A549 (cell line): Measurements from ENCODE around the gene A4GALT. TPM values are rescaled to one million over a fixed set of nuclear protein-coding genes. Genes with fewer than 3 reads are reported as not detected.
A peak's percentile ranks its signal among the peaks of the same experiment; 100 is the strongest.

ENCODE experiments used
- ATAC-seq, 2 experiments: fragments of 200-7000 bp in 1 of 2; fragments of >200 bp in 1 of 2; cut with Nextera tagmentation in 1 of 2; cut with Tn5 transposase in 1 of 2; 3 replicates each; pipeline versions ENCODE4 v1.8.0 to v1.9.1; 2018 to 2020; ENCODE audit warnings: mild to moderate bottlenecking in 1 of 2, moderate library complexity in 1 of 2
- CTCF ChIA-PET: fragments of 300-600 bp; sonication (Branson Sonifier 250); formaldehyde crosslinking; extraction: SDS; loops from one replicate; lab custom pipeline; 2021; ENCODE audit warnings: antibody characterized with exemption, inconsistent platforms; lab: Yijun Ruan, JAX
- POLR2A ChIA-PET: fragments of 350-600 bp; formaldehyde crosslinking; extraction: SDS; loops from one replicate; lab custom pipeline; 2021; ENCODE audit warnings: antibody characterized with exemption, inconsistent platforms; lab: Yijun Ruan, JAX
- DNase-seq, 2 experiments: peaks; one replicate each; pipeline versions ENCODE4 v3.0.0 to v3.0.0-alpha.2; 2011 to 2016; ENCODE audit warnings: low read depth in 1 of 2, low spot score in 1 of 2
- FAIRE-seq: peaks from 2 replicates; lab custom pipeline; 2011; peaks lifted over from hg19 to GRCh38; lab: Jason Lieb, UNC
- H3K27ac ChIP-seq, 2 experiments: fragments of >200 bp; sonication (Bioruptor Twin); formaldehyde crosslinking; 3 replicates each; pipeline ENCODE4 v1.5.1; 2016 to 2017
- H3K4me1 ChIP-seq: fragments of >200 bp; sonication (Bioruptor Twin); formaldehyde crosslinking; 3 replicates; pipeline ENCODE4 v1.6.1; 2016
- H3K4me2 ChIP-seq: fragments of >200 bp; sonication (Bioruptor Twin); formaldehyde crosslinking; 3 replicates; pipeline ENCODE4 v1.6.1; 2016
- H3K4me3 ChIP-seq: fragments of >200 bp; sonication (Bioruptor Twin); formaldehyde crosslinking; 3 replicates; pipeline ENCODE4 v1.5.1; 2016
- H3K9me3 ChIP-seq: fragments of >200 bp; sonication (Bioruptor Twin); formaldehyde crosslinking; 3 replicates; pipeline ENCODE4 v1.6.1; 2016
- CBX2 ChIP-seq: fragments of 200-600 bp; sonication (generic); IDR thresholded peaks from 2 replicates; pipeline ENCODE4 v1.6.1; 2016; ENCODE audit warnings: low read depth, mild to moderate bottlenecking, borderline replicate concordance
- CHD2 ChIP-seq: fragments of 150-350 bp; IDR thresholded peaks from 2 replicates; pipeline ENCODE4 v1.6.1; 2014; ENCODE audit warnings: low read length; ENCODE audit not compliant: partially characterized antibody
- FOSB ChIP-seq: fragments of 250-450 bp; sonication (Bioruptor Pico); IDR thresholded peaks from 2 replicates; pipeline ENCODE4 v1.5.0; 2020; ENCODE audit warnings: mild to moderate bottlenecking, moderate library complexity
- FOSL2 ChIP-seq, 2 experiments: fragments of 450-650 bp in 1 of 2; fragments of >200 bp in 1 of 2; sonication (Bioruptor Twin) in 1 of 2; formaldehyde crosslinking; IDR thresholded peaks; 2 replicates each; pipeline versions ENCODE4 v1.5.0 to v1.6.1; 2016 to 2020; ENCODE audit warnings: mild to moderate bottlenecking in 1 of 2, moderate library complexity in 1 of 2
- HDAC2 ChIP-seq: fragments of 200-600 bp; sonication (generic); IDR thresholded peaks from 2 replicates; pipeline ENCODE4 v1.6.1; 2016
- HEYL ChIP-seq: fragments of 250-450 bp; sonication (Bioruptor Pico); IDR thresholded peaks from 2 replicates; pipeline ENCODE4 v1.8.0; 2021; ENCODE audit warnings: mild to moderate bottlenecking, moderate library complexity
- JUN ChIP-seq, 2 experiments: fragments of >200 bp; sonication (Bioruptor Twin); formaldehyde crosslinking; IDR thresholded peaks; 2 replicates in 1 of 2; 3 replicates in 1 of 2; pipeline ENCODE4 v1.6.1; 2016 to 2017
- JUNB ChIP-seq: fragments of >200 bp; sonication (Bioruptor Twin); formaldehyde crosslinking; IDR thresholded peaks from 2 replicates; pipeline ENCODE4 v1.6.1; 2016
- KDM1A ChIP-seq: fragments of 200-600 bp; sonication (generic); IDR thresholded peaks from 2 replicates; pipeline ENCODE4 v1.6.1; 2016; ENCODE audit warnings: low read depth, mild to moderate bottlenecking
- MYC ChIP-seq: IDR thresholded peaks from 2 replicates; pipeline ENCODE4 v1.6.1; 2012; ENCODE audit warnings: mild to moderate bottlenecking, inconsistent platforms, low read length, improper control_type of control experiment, borderline replicate concordance
- NFE2L2 ChIP-seq: fragments of 150-350 bp; conservative IDR thresholded peaks from 2 replicates; pipeline ENCODE4 v1.6.1; 2014; ENCODE audit warnings: low read length
- NR3C1 ChIP-seq: fragments of >200 bp; sonication (Bioruptor Twin); formaldehyde crosslinking; IDR thresholded peaks from 3 replicates; pipeline ENCODE4 v1.6.1; 2017
- PHF8 ChIP-seq: fragments of 200-600 bp; sonication (generic); IDR thresholded peaks from 2 replicates; pipeline ENCODE4 v1.6.1; 2016; ENCODE audit warnings: low read depth, mild to moderate bottlenecking, antibody characterized with exemption, moderate library complexity, borderline replicate concordance
- POLR2AphosphoS2 ChIP-seq: conservative IDR thresholded peaks from 2 replicates; pipeline ENCODE4 v1.6.1; 2012; ENCODE audit warnings: low read length, improper control_type of control experiment, inconsistent platforms
- RCOR1 ChIP-seq: fragments of 150-350 bp; IDR thresholded peaks from 2 replicates; pipeline ENCODE4 v1.6.1; 2014; ENCODE audit warnings: antibody characterized with exemption, low read length, low read depth
- RFX5 ChIP-seq: fragments of 450-650 bp; IDR thresholded peaks from 2 replicates; pipeline ENCODE4 v1.7.1; 2014; ENCODE audit warnings: antibody characterized with exemption, mild to moderate bottlenecking, moderate library complexity
- TFCP2L1 ChIP-seq: fragments of 250-450 bp; sonication (Bioruptor Pico); IDR thresholded peaks from 2 replicates; pipeline ENCODE4 v1.5.0; 2021; ENCODE audit warnings: mild to moderate bottlenecking
- ZFP36 ChIP-seq: fragments of 450-650 bp; IDR thresholded peaks from 2 replicates; pipeline ENCODE4 v1.6.1; 2014; ENCODE audit warnings: borderline replicate concordance; ENCODE audit not compliant: partially characterized antibody
- ZNF302 ChIP-seq: fragments of 250-450 bp; sonication (Bioruptor Pico); IDR thresholded peaks from 2 replicates; pipeline ENCODE4 v1.9.0; 2021; ENCODE audit warnings: inconsistent platforms, mild to moderate bottlenecking, moderate library complexity
- WGBS: methylation state at CpG from one replicate; pipeline ENCODE4 v1.1.6; 2017; ENCODE audit errors: missing lambda C conversion rate; 5-methylcytosine and 5-hydroxymethylcytosine counted together
- polyA minus RNA-seq: library from RNA; depleted of rRNA, polyadenylated mRNA; stranded (reverse); fragments of >200 nt; gene quantifications from 2 replicates; pipeline ENCODE4 v1.2.3, GENCODE V29; 2011; rRNA and poly(A)+ RNA removed
- polyA plus RNA-seq, 4 experiments: library from polyadenylated mRNA; depleted of rRNA in 3 of 4; stranded (reverse); fragments of >200 nt; fragmentation: RNase III in 1 of 4; extraction: RNeasy Plus Mini Kit Qiagen cat#74134 plus additional on column Dnase treatment in 1 of 4; gene quantifications; 2 replicates in 3 of 4; 3 replicates in 1 of 4; pipeline ENCODE4 v1.2.3, GENCODE V29; 2011 to 2017
- TF ChIP-seq, protein P1 (sequence below): IDR thresholded peaks from 2 replicates; pipeline ENCODE4 v1.6.1; 2012
- TF ChIP-seq, protein P2 (sequence below): fragments of >200 bp; sonication (Bioruptor Twin); formaldehyde crosslinking; IDR thresholded peaks from 3 replicates; pipeline ENCODE4 v1.6.1; 2016
- TF ChIP-seq, protein P3 (sequence below): fragments of 150-350 bp; IDR thresholded peaks from 2 replicates; pipeline ENCODE4 v1.6.1; 2014; ENCODE audit warnings: low read depth, mild to moderate bottlenecking, low read length

The A4GALT gene, protein sequence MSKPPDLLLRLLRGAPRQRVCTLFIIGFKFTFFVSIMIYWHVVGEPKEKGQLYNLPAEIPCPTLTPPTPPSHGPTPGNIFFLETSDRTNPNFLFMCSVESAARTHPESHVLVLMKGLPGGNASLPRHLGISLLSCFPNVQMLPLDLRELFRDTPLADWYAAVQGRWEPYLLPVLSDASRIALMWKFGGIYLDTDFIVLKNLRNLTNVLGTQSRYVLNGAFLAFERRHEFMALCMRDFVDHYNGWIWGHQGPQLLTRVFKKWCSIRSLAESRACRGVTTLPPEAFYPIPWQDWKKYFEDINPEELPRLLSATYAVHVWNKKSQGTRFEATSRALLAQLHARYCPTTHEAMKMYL
- 5.0 and 5.1 TPM in 2 replicates for polyA plus RNA-seq (2011; rRNA removed)
- 9.1 and 14.2 TPM in 2 replicates for polyA plus RNA-seq (2012; cell fraction: cytosol; rRNA removed)
- 12.3 and 13.3 TPM in 2 replicates for polyA plus RNA-seq (2012; cell fraction: nucleus; rRNA removed)
- polyA plus RNA-seq (2017; fragmentation: RNase III; extraction: RNeasy Plus Mini Kit Qiagen cat#74134 plus additional on column Dnase treatment), result 6.0 to 9.2 TPM (median 7.8 TPM) in 3 replicates
- 6.2 and 6.8 TPM in 2 replicates for polyA minus RNA-seq

DNA sequence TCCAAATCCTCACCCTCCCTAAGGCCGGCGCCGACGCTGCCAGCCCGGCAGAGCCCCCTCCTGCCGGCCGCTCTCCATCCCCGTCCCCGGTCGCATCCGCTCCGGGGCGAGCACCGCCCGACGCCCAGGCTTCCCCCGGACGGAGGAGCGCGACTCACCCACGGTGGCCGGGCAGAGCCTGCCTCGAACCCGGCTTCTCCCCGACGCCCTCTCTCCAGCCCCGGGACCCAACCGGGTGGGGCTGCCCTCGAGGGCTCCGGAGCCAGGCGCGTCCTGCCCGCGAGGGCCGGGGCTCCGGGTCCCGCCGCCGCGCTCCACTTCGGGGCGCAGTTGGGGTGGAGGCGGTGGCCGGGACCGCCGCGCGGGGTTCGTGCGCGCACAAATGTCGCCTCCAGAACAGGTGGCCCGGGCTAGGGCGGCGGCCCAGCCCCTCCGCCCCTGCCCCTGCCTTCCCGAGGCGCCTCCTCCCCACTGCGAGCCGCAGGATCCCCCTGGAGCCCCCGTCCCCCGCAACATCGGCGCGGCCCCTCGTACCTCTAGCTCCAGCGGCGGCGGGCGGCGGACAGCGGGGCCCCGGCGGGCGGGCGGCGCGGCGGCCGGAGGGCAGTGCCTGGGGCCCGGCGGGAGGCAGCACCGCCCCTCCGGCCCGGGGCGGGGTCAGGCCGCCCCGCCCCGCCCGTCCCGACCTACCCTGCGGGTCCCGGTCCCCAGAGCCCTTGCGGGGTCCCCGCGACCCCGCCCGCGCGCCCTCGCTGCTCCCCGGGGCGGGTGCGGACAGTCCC is at the start of gene A4GALT:
A4GALT (minus strand) TSS at position 608 of the 782 bp plus-strand sequence. CDS start 26,919 bp downstream, outside the sequence.
- ATAC-seq (peak; percentile 64 to 82), DNase-seq (no peak), FAIRE-seq (no peak)
- no CpG with 5 or more reads among the region's 104 CpGs for WGBS
- Histone ChIP-seq H3K4me1 (peaks cover 33% of the 10 kb centered on the region), H3K9me3 (no peaks in the 10 kb centered on the region), H3K4me2 (peak within 1 kb of the TSS; percentile 84), H3K4me3 (peak within 1 kb of the TSS; percentile 85), H3K27ac (peak within 1 kb of the TSS; percentile 83 to 92)
- ChIA-PET POLR2A (no interaction called here), CTCF (interaction anchor here (1.0 to 1.4 kb wide), 2 partner anchors 99 to 270 kb away, joined by 3 read pairs; no protein-coding TSS in a partner anchor)
- TF ChIP-seq, protein P1, sequence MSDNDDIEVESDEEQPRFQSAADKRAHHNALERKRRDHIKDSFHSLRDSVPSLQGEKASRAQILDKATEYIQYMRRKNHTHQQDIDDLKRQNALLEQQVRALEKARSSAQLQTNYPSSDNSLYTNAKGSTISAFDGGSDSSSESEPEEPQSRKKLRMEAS, result 0 out of 2 replicates have a peak, but pooled peaks have one; percentile 15
- TF ChIP-seq, protein P2, sequence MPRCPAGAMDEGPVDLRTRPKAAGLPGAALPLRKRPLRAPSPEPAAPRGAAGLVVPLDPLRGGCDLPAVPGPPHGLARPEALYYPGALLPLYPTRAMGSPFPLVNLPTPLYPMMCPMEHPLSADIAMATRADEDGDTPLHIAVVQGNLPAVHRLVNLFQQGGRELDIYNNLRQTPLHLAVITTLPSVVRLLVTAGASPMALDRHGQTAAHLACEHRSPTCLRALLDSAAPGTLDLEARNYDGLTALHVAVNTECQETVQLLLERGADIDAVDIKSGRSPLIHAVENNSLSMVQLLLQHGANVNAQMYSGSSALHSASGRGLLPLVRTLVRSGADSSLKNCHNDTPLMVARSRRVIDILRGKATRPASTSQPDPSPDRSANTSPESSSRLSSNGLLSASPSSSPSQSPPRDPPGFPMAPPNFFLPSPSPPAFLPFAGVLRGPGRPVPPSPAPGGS, result no peak
- TF ChIP-seq POLR2AphosphoS2 (no peak), PHF8 (peak; percentile 22; the same call in 1 of the 2 replicates), ZNF302 (CRISPR knock-in tag) (no peak), HDAC2 (no peak)

DNA sequence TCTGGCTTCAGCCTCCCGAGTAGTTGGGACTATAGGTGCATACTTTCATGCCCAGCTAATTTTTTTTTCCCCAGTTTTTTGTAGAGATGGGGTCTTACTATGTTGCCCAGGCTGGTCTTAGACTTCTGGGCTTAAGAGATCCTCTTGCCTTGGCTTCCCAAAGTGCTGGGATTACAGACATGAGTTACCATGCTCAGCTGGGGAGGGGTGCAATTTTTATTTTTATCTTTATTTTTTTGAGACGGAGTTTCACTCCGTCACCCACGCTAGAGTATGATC is 49.7 kb upstream of the A4GALT start:
- CTCF ChIA-PET, result interaction anchor here (1.0 to 1.7 kb wide), 3 partner anchors 10 to 320 kb away, joined by 3 to 5 read pairs (median 4); no protein-coding TSS in a partner anchor
- Histone ChIP-seq H3K9me3 (no peaks in the 10 kb centered on the region), H3K27ac (peak overlapping the region; percentile 17 to 80; a peak in 4 of 6 replicates), H3K4me3 (no peak overlapping the region), H3K4me1 (peaks cover 12% of the 10 kb centered on the region)
- DNase-seq, result no peak
- no peak for FAIRE-seq
- no peak for ATAC-seq
- WGBS, result 96% methylated on average over 4 of the region's 4 CpGs
- TF ChIP-seq MYC, result no peak
- no peak for TF ChIP-seq TFCP2L1 (CRISPR knock-in tag)
- no peak for TF ChIP-seq POLR2AphosphoS2
- TF ChIP-seq ZFP36, result no peak
- TF ChIP-seq CBX2, result no peak
- no peak for TF ChIP-seq FOSB (CRISPR knock-in tag)
- TF ChIP-seq, protein P1, result no peak
- TF ChIP-seq CHD2, result no peak
- TF ChIP-seq ZNF302 (CRISPR knock-in tag), result no peak
- TF ChIP-seq, protein P2, result no peak
- no peak for TF ChIP-seq NFE2L2
- TF ChIP-seq RFX5, result no peak
- TF ChIP-seq JUN (IDR thresholded peaks at IDR 0.05), result no peak
- no peak for TF ChIP-seq JUNB
- no peak for TF ChIP-seq FOSL2 (IDR thresholded peaks at IDR 0.05)
- no peak for TF ChIP-seq FOSL2 (CRISPR knock-in tag; IDR thresholded peaks at IDR 0.05)
- TF ChIP-seq NR3C1, result no peak
- no peak for TF ChIP-seq KDM1A
- TF ChIP-seq, protein P3, sequence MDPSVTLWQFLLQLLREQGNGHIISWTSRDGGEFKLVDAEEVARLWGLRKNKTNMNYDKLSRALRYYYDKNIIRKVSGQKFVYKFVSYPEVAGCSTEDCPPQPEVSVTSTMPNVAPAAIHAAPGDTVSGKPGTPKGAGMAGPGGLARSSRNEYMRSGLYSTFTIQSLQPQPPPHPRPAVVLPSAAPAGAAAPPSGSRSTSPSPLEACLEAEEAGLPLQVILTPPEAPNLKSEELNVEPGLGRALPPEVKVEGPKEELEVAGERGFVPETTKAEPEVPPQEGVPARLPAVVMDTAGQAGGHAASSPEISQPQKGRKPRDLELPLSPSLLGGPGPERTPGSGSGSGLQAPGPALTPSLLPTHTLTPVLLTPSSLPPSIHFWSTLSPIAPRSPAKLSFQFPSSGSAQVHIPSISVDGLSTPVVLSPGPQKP, result no peak
- TF ChIP-seq RCOR1, result no peak
- no peak for TF ChIP-seq HEYL
- TF ChIP-seq, all 56 proteins: peak for 0
- POLR2A ChIA-PET, result no interaction called here
- H3K4me2 ChIP-seq, result peak overlapping the region; percentile 46; the same call in 2 of the 3 replicates
